IMR-90 (cell line): ENCODE results near the gene SF3B2. TPM values are rescaled to one million over a fixed set of nuclear protein-coding genes. Genes with fewer than 3 reads are reported as not detected.

Experiments
- ATAC-seq: fragments of 200-7000 bp; cut with Tn5 transposase; 2 replicates; pipeline ENCODE4 v1.9.1; 2020; ENCODE audit warnings: low read depth, mild to moderate bottlenecking, moderate library complexity
- BruUV-seq: library from RNA; stranded (reverse); fragments of 400-500 nt; replicated peaks from 2 replicates; lab custom pipeline; 2021; lab: Mats Ljungman, UMichigan
- CTCF ChIA-PET: fragments of 300-600 bp; formaldehyde crosslinking; extraction: SDS; loops from one replicate; lab custom pipeline; 2021; ENCODE audit warnings: antibody characterized with exemption; lab: Yijun Ruan, JAX
- POLR2A ChIA-PET: fragments of 300-600 bp; sonication (Branson Sonifier 250); formaldehyde crosslinking; loops from one replicate; lab custom pipeline; 2022; ENCODE audit warnings: antibody characterized with exemption; ENCODE audit not compliant: unreplicated experiment; lab: Charles Lee
- DNase-seq: peaks from one replicate; pipeline ENCODE4 v3.0.0; 2013
- H2AFZ ChIP-seq: replicated peaks from 2 replicates; pipeline ENCODE3; 2013; ENCODE audit warnings: low read length, mild to moderate bottlenecking; ENCODE audit not compliant: poor library complexity
- H2AK5ac ChIP-seq: 2 replicates; pipeline ENCODE4 v1.6.1; 2013; ENCODE audit warnings: low read depth, low read length, inconsistent platforms
- H2AK9ac ChIP-seq: replicated peaks from 2 replicates; pipeline ENCODE3; 2013; ENCODE audit warnings: mild to moderate bottlenecking, low read depth, low read length, moderate library complexity; ENCODE audit not compliant: poor library complexity
- H2BK120ac ChIP-seq: 2 replicates; pipeline ENCODE4 v1.6.1; 2013; ENCODE audit warnings: low read depth, low read length, inconsistent platforms
- H2BK15ac ChIP-seq: 3 replicates; pipeline ENCODE4 v1.6.1; 2013; ENCODE audit warnings: low read depth, low read length, inconsistent platforms
- H2BK20ac ChIP-seq: 2 replicates; pipeline ENCODE4 v1.6.1; 2013; ENCODE audit warnings: low read depth, mild to moderate bottlenecking, inconsistent platforms, low read length, moderate library complexity
- H2BK5ac ChIP-seq: 2 replicates; pipeline ENCODE4 v1.6.1; 2013; ENCODE audit warnings: mild to moderate bottlenecking, low read depth, low read length, inconsistent platforms; ENCODE audit not compliant: poor library complexity, severe bottlenecking
- H3K14ac ChIP-seq: replicated peaks from 2 replicates; pipeline ENCODE4 v1.6.1; 2013; ENCODE audit warnings: low read depth, low read length, inconsistent platforms
- H3K18ac ChIP-seq: 2 replicates; pipeline ENCODE4 v1.6.1; 2013; ENCODE audit warnings: low read depth, low read length, control low read depth
- H3K23ac ChIP-seq: 2 replicates; pipeline ENCODE4 v1.6.1; 2013; ENCODE audit warnings: low read depth, low read length, inconsistent platforms
- H3K27ac ChIP-seq: 2 replicates; pipeline ENCODE4 v1.5.1; 2013; ENCODE audit warnings: mild to moderate bottlenecking, control low read depth, low read length; ENCODE audit not compliant: insufficient read depth
- H3K27me3 ChIP-seq: 2 replicates; pipeline ENCODE4 v1.6.1; 2013; ENCODE audit warnings: low read length; ENCODE audit not compliant: control insufficient read depth, insufficient read depth
- H3K36me3 ChIP-seq: 2 replicates; pipeline ENCODE4 v1.6.1; 2013; ENCODE audit warnings: low read length, mixed read lengths; ENCODE audit not compliant: control insufficient read depth, insufficient read depth
- H3K4ac ChIP-seq: 2 replicates; pipeline ENCODE4 v1.6.1; 2013; ENCODE audit warnings: low read depth, low read length, inconsistent platforms
- H3K4me1 ChIP-seq: 2 replicates; pipeline ENCODE4 v1.6.1; 2013; ENCODE audit warnings: low read length, mixed read lengths; ENCODE audit not compliant: control insufficient read depth, insufficient read depth
- H3K4me2 ChIP-seq: 2 replicates; pipeline ENCODE4 v1.6.1; 2013; ENCODE audit warnings: low read depth, mild to moderate bottlenecking, control low read depth, low read length, moderate library complexity
- H3K4me3 ChIP-seq: 2 replicates; pipeline ENCODE4 v1.5.1; 2013; ENCODE audit warnings: low read depth, mild to moderate bottlenecking, control low read depth, low read length, moderate library complexity; ENCODE audit not compliant: insufficient read depth
- H3K56ac ChIP-seq: 2 replicates; pipeline ENCODE4 v1.6.1; 2013; ENCODE audit warnings: low read length, inconsistent platforms; ENCODE audit not compliant: insufficient read depth; ENCODE audit errors: extremely low read depth
- H3K79me1 ChIP-seq, 2 experiments: 2 replicates each; pipeline ENCODE4 v1.6.1; 2013; ENCODE audit warnings: low read length in 2 of 2, inconsistent platforms in 1 of 2, low read depth in 1 of 2
- H3K9ac ChIP-seq: 2 replicates; pipeline ENCODE4 v1.6.1; 2013; ENCODE audit warnings: low read depth, low read length, control low read depth
- H3K9me1 ChIP-seq: 2 replicates; pipeline ENCODE4 v1.6.1; 2013; ENCODE audit warnings: low read length, inconsistent platforms; ENCODE audit not compliant: insufficient read depth
- H3K9me3 ChIP-seq: 2 replicates; pipeline ENCODE4 v1.6.1; 2013; ENCODE audit warnings: low read length; ENCODE audit not compliant: control insufficient read depth, insufficient read depth
- H4K20me1 ChIP-seq: 2 replicates; pipeline ENCODE4 v1.6.1; 2013; ENCODE audit warnings: low read length, inconsistent platforms; ENCODE audit not compliant: insufficient read depth
- H4K5ac ChIP-seq: 2 replicates; pipeline ENCODE4 v1.6.1; 2013; ENCODE audit warnings: mild to moderate bottlenecking, low read depth, low read length, control low read depth
- H4K8ac ChIP-seq, 2 experiments: 2 replicates each; pipeline ENCODE4 v1.6.1; 2013; ENCODE audit warnings: low read depth in 2 of 2, low read length in 2 of 2, control low read depth in 1 of 2, inconsistent platforms in 1 of 2
- H4K91ac ChIP-seq: 2 replicates; pipeline ENCODE4 v1.6.1; 2013; ENCODE audit warnings: low read depth, low read length, inconsistent platforms; ENCODE audit not compliant: insufficient read depth
- CEBPB ChIP-seq: IDR thresholded peaks from 2 replicates; pipeline ENCODE4 v1.6.1; 2012; ENCODE audit warnings: low read depth, low read length, improper control_type of control experiment
- RFX5 ChIP-seq: IDR thresholded peaks from 2 replicates; pipeline ENCODE4 v1.8.0; 2012; ENCODE audit warnings: low read depth, mild to moderate bottlenecking, low read length, moderate library complexity
- WGBS, 2 experiments: methylation state at CpG; one replicate each; pipeline versions ENCODE4 v1.1.5 to v1.1.7; 2013; ENCODE audit warnings: missing lambda C conversion rate in 2 of 2; ENCODE audit not compliant: insufficient read length in 1 of 2; ENCODE audit errors: extremely low coverage in 2 of 2; 5-methylcytosine and 5-hydroxymethylcytosine counted together
- dilution Hi-C: fragments of 300-500 bp; cut with HindIII; formaldehyde crosslinking; loops from one replicate; pipeline ENCODE4 v1.14.3; 2018; ENCODE audit warnings: low sequenced_read_pairs; ENCODE audit not compliant: unreplicated experiment
- in situ Hi-C: fragments of 300-500 bp; cut with MboI; formaldehyde crosslinking; loops from 3 replicates; pipeline ENCODE4 v1.14.3; 2019; ENCODE audit warnings: low sequenced_read_pairs, inconsistent platforms, mixed read lengths
- intact Hi-C: fragments of 100-400 bp; cut with micrococcal nuclease; formaldehyde crosslinking; loops from 2 replicates; pipeline ENCODE4 v1.10.0; 2022
- polyA plus RNA-seq, 3 experiments: library from polyadenylated mRNA; depleted of rRNA; stranded (reverse); fragments of >200 nt; gene quantifications; 2 replicates each; pipeline ENCODE4 v1.2.3, GENCODE V29; 2012; ENCODE audit warnings: low replicate concordance in 1 of 3
- total RNA-seq: library from RNA; depleted of rRNA; stranded (reverse); fragments of >200 nt; gene quantifications from 2 replicates; pipeline ENCODE4 v1.2.3, GENCODE V29; 2012

Gene SF3B2
- total and polyA plus RNA-seq, 2 of the 4 experiments (the other 2 are of a cell fraction): 120 to 122 TPM

DNA sequence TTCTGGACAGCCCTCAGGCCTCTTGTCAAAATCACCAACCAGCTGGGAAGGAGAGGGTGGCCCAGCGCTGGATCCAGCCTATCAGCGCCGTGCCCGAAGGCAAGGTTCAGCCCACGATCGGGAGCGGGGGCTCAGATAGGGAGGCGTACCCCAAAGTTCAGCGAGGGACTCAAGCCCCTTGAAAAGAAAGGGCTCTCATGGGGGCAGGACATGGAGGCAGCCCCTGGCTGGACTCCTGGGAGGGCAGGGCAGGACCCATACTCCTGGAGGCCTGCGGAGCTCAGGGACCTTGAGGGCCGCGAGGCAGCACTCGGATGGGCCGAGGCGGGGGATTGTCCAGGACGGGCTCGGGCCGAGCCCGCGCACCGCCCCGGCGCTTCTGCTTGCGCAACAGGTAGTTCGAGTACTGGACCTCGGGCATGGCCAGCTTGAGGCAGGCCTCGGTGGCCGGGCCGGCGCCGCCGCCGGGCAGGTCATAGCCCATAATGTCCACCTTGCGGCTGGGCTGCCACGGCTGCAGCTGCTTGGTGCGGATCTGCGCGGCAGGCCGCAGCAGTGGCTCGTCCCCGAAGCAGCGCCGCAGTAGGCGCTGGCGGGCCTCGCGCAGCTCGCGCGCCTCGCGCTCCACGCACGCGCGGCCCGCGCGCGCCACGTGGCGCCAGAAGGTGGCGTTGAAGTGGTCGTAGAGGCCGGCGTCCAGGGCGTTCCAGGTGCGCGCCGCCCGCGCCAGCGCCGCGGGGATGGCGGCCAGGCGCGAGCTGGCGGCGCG lies 9.8 kb upstream of the SF3B2 start:
- Histone ChIP-seq H4K20me1 (0 out of 2 replicates have a peak, but pooled peaks cover 3% of the 10 kb centered on the region), H3K9me1 (no peaks in the 10 kb centered on the region), H3K56ac (no peak overlapping the region), H3K14ac (no peak overlapping the region), H2BK15ac (no peak overlapping the region), H3K27me3 (peaks cover 27% of the 10 kb centered on the region), H3K4me1 (no peaks in the 10 kb centered on the region; the same call in 1 of the 2 replicates), H2AK5ac (no peak overlapping the region), H2BK5ac (no peak overlapping the region), H2AFZ (no peak overlapping the region), H4K8ac (no peak overlapping the region), H4K91ac (no peak overlapping the region), H3K36me3 (no peaks in the 10 kb centered on the region), H2BK120ac (no peak overlapping the region), H3K23ac (no peak overlapping the region), H2BK20ac (no peak overlapping the region), H3K4ac (no peak overlapping the region), H3K27ac (no peak overlapping the region), H3K4me3 (no peak overlapping the region), H3K9me3 (no peaks in the 10 kb centered on the region; the same call in 1 of the 2 replicates), H3K4me2 (no peak overlapping the region), H2AK9ac (no peak overlapping the region), H3K18ac (no peak overlapping the region), H3K9ac (no peak overlapping the region), H4K5ac (no peak overlapping the region), H3K79me1 (no peaks in the 10 kb centered on the region)
- WGBS, 2 experiments: 94% methylated on average over 74 of the region's 81 CpGs; no CpG with 5 or more reads in 1 of the 2 experiments
- dilution Hi-C loops (no loop called here), intact Hi-C loops (no loop called here), in situ Hi-C loops (no loop called here)
- ATAC-seq (no peak), DNase-seq (no peak)
- BruUV-seq: no TSS peak
- TF ChIP-seq RFX5: no peak
- TF ChIP-seq CEBPB: 0 out of 2 replicates have a peak, but pooled peaks have one; percentile 13
- ChIA-PET POLR2A (no interaction called here), CTCF (no interaction called here)
